Glutamatergic neuron (in vitro differentiated cells): ENCODE measurements around the gene HSPB8. TPM values are rescaled to one million over a fixed set of nuclear protein-coding genes. Genes with fewer than 3 reads are reported as not detected.

ENCODE experiments used
- DNase-seq: peaks from one replicate; pipeline ENCODE4 v3.0.0; 2022
- H3K27ac Mint-ChIP-seq: one replicate; pipeline ENCODE4 v1.8.0; 2020; ENCODE audit warnings: mild to moderate bottlenecking, mixed read lengths, inconsistent platforms; ENCODE audit not compliant: unreplicated experiment
- H3K27me3 Mint-ChIP-seq: one replicate; pipeline ENCODE4 v1.8.0; 2020; ENCODE audit warnings: mild to moderate bottlenecking, moderate library complexity, mixed read lengths, inconsistent platforms; ENCODE audit not compliant: unreplicated experiment
- H3K36me3 Mint-ChIP-seq: one replicate; pipeline ENCODE4 v1.8.0; 2020; ENCODE audit warnings: mild to moderate bottlenecking, mixed read lengths, inconsistent platforms; ENCODE audit not compliant: unreplicated experiment
- H3K4me1 Mint-ChIP-seq: one replicate; pipeline ENCODE4 v1.8.0; 2020; ENCODE audit warnings: mild to moderate bottlenecking, low read depth, mixed read lengths, inconsistent platforms; ENCODE audit not compliant: unreplicated experiment
- H3K4me3 Mint-ChIP-seq: one replicate; pipeline ENCODE4 v1.8.0; 2020; ENCODE audit warnings: mild to moderate bottlenecking, mixed read lengths, inconsistent platforms; ENCODE audit not compliant: unreplicated experiment
- H3K9me3 Mint-ChIP-seq: one replicate; pipeline ENCODE4 v1.8.0; 2020; ENCODE audit warnings: mild to moderate bottlenecking, moderate library complexity, mixed read lengths, inconsistent platforms; ENCODE audit not compliant: unreplicated experiment
- CTCF ChIP-seq: fragments of 200-600 bp; sonication (generic); IDR thresholded peaks from one replicate; pipeline ENCODE4 v1.5.0; 2021; ENCODE audit not compliant: partially characterized antibody, unreplicated experiment
- total RNA-seq: library from RNA; stranded (reverse); fragmentation: NEBNext Ultra II Directional; extraction: Animal tissue kit (Norgen Biotek cat#: 25700); gene quantifications from one replicate; pipeline ENCODE4 v1.2.1, GENCODE V29; 2021; ENCODE audit not compliant: unreplicated experiment

Gene HSPB8
- total RNA-seq, 1 donor from 2014 or later: 0.32 TPM

DNA sequence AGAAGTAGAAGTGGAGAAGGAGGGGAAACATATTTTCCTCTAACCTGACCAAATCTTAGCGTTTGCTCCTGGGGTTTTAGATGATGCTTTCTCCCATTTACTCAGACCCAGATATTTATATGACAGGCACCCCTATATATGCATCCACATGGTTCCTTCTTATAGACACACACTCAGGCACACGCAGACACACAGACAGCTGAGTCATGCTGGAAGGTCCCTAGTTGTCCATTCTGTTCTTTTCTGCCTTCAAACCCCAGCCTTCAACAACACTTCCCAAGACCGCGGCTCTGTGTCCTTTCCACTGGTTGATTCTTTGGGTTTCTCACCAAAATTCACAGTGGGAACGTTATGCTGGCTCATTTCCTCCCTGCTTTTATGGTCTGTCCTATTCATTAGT lies 52.1 kb downstream of the HSPB8 start:
- no peaks in the 10 kb centered on the region for H3K9me3 Mint-ChIP-seq
- peaks cover 4% of the 10 kb centered on the region for H3K27me3 Mint-ChIP-seq
- peak overlapping the region; percentile 14 for H3K4me3 Mint-ChIP-seq
- no peak for DNase-seq
- H3K4me1 Mint-ChIP-seq: peaks cover 4% of the 10 kb centered on the region
- no peak for TF ChIP-seq CTCF
- no peak overlapping the region for H3K27ac Mint-ChIP-seq
- peaks cover 5% of the 10 kb centered on the region for H3K36me3 Mint-ChIP-seq

GRCh38 chr12:119231774-119232173 lies 53.0 kb downstream of the HSPB8 start:
- no peak for TF ChIP-seq CTCF
- Mint-ChIP-seq H3K27me3 (peaks cover 5% of the 10 kb centered on the region), H3K9me3 (no peaks in the 10 kb centered on the region), H3K27ac (no peak overlapping the region), H3K36me3 (peaks cover 5% of the 10 kb centered on the region), H3K4me1 (peaks cover 4% of the 10 kb centered on the region), H3K4me3 (no peak overlapping the region)
- no peak for DNase-seq

DNA sequence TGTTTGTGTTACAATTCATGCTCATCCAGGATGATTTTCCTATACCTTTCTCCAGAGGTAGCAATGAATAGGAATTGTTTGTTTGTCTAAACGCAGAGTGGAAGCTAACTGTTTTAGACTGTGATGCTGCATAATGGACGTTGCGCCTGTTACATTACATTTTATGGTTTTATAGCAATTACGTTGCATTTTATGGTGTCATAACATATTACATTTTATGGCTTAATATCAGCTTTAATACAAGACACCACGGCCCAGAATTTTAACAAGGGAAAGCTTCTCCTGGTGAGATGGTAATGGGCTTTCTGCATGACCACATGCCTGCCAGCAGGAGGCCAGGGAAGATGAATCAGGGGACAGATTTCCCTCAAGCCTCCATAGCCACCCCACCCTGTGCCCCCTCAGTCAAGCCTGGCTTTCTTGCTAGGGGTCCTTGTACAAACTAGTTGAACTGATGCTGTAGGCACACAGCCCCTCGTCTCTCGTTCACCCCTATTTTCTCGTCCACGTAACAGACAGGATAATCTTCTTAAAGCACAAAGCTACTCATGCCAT lies 56.5 kb downstream of the HSPB8 start:
- Mint-ChIP-seq H3K36me3 (peaks cover 13% of the 10 kb centered on the region), H3K4me3 (no peak overlapping the region), H3K27me3 (peaks cover 5% of the 10 kb centered on the region), H3K9me3 (peaks cover 5% of the 10 kb centered on the region), H3K27ac (no peak overlapping the region), H3K4me1 (peaks cover 7% of the 10 kb centered on the region)
- no peak for DNase-seq
- TF ChIP-seq CTCF: peak; percentile 47

GRCh38 chr12:119236372-119236771 lies 57.6 kb downstream of the HSPB8 start:
- TF ChIP-seq CTCF: no peak
- no peak overlapping the region for H3K27ac Mint-ChIP-seq
- peaks cover 7% of the 10 kb centered on the region for H3K4me1 Mint-ChIP-seq
- DNase-seq: no peak
- H3K27me3 Mint-ChIP-seq: peaks cover 5% of the 10 kb centered on the region
- no peak overlapping the region for H3K4me3 Mint-ChIP-seq
- peaks cover 6% of the 10 kb centered on the region for H3K9me3 Mint-ChIP-seq
- peaks cover 13% of the 10 kb centered on the region for H3K36me3 Mint-ChIP-seq

- Mint-ChIP-seq H3K4me1 (peaks cover 5% of the 10 kb centered on the region), H3K9me3 (peaks cover 6% of the 10 kb centered on the region), H3K27ac (no peak overlapping the region), H3K4me3 (no peak overlapping the region), H3K27me3 (peaks cover 2% of the 10 kb centered on the region), H3K36me3 (peaks cover 8% of the 10 kb centered on the region)
- no peak for TF ChIP-seq CTCF
- DNase-seq: no peak
These were observed 60.3 kb downstream of the HSPB8 start for GRCh38 chr12:119239040-119239439.
